Liver (tissue), 9 donors: Measurements from ENCODE around the gene CA6. TPM values are rescaled to one million over a fixed set of nuclear protein-coding genes. Genes with fewer than 3 reads are reported as not detected.

Experiments
- DNase-seq: peaks from one replicate; pipeline ENCODE4 v3.0.0-alpha.2; 2017; ENCODE audit warnings: low spot score
- H3K27ac ChIP-seq, 2 donors: one replicate each; pipeline ENCODE4 v1.7.0; 2013; ENCODE audit warnings: inconsistent platforms in 2 of 2, low read length in 2 of 2, control low read depth in 1 of 2, low read depth in 1 of 2, mild to moderate bottlenecking in 1 of 2
- H3K27me3 ChIP-seq, 4 donors: one replicate each; pipeline versions ENCODE4 v1.6.1 to v1.7.0; 2013; ENCODE audit warnings: low read length in 3 of 4, inconsistent platforms in 1 of 4, mild to moderate bottlenecking in 1 of 4, moderate library complexity in 1 of 4; ENCODE audit not compliant: control insufficient read depth in 4 of 4, insufficient read depth in 4 of 4
- H3K36me3 ChIP-seq, 4 donors: one replicate each; pipeline versions ENCODE4 v1.6.1 to v1.7.0; 2013; ENCODE audit warnings: low read length in 3 of 4, mild to moderate bottlenecking in 3 of 4, low read depth in 1 of 4, moderate library complexity in 1 of 4; ENCODE audit not compliant: control insufficient read depth in 4 of 4, insufficient read depth in 3 of 4
- H3K4me1 ChIP-seq, 4 donors: one replicate each; pipeline versions ENCODE4 v1.6.1 to v1.7.0; 2013; ENCODE audit warnings: low read length in 3 of 4, mild to moderate bottlenecking in 3 of 4, moderate library complexity in 1 of 4; ENCODE audit not compliant: control insufficient read depth in 4 of 4, insufficient read depth in 4 of 4
- H3K4me3 ChIP-seq, 3 donors: one replicate each; pipeline versions ENCODE4 v1.6.1 to v1.7.0; 2013; ENCODE audit warnings: low read length in 3 of 3, control low read depth in 1 of 3, low read depth in 1 of 3, mild to moderate bottlenecking in 1 of 3
- H3K9ac ChIP-seq, 2 donors: one replicate each; pipeline ENCODE4 v1.7.0; 2013; ENCODE audit warnings: low read length in 2 of 2, mild to moderate bottlenecking in 2 of 2, moderate library complexity in 2 of 2, control low read depth in 1 of 2, low read depth in 1 of 2
- H3K9me3 ChIP-seq, 4 donors: one replicate each; pipeline versions ENCODE4 v1.6.1 to v1.7.0; 2013; ENCODE audit warnings: low read length in 3 of 4; ENCODE audit not compliant: control insufficient read depth in 4 of 4
- EGR1 ChIP-seq, 2 donors: IDR thresholded peaks; 2 replicates each; pipeline ENCODE4 v1.6.1; 2016 to 2018; ENCODE audit warnings: antibody characterized with exemption in 2 of 2, low read depth in 2 of 2
- FOXA1 ChIP-seq: IDR thresholded peaks from 2 replicates; pipeline ENCODE4 v1.6.1; 2016; ENCODE audit warnings: antibody characterized with exemption
- FOXA2 ChIP-seq: IDR thresholded peaks from 2 replicates; pipeline ENCODE4 v1.6.1; 2016; ENCODE audit warnings: antibody characterized with exemption
- HNF4A ChIP-seq, 2 donors: conservative IDR thresholded peaks; 2 replicates each; pipeline ENCODE4 v1.6.1; 2016; ENCODE audit warnings: antibody characterized with exemption in 2 of 2, mild to moderate bottlenecking in 2 of 2
- HNF4G ChIP-seq: IDR thresholded peaks from 2 replicates; pipeline ENCODE4 v1.6.1; 2016; ENCODE audit warnings: antibody characterized with exemption
- NR2F2 ChIP-seq: IDR thresholded peaks from 2 replicates; pipeline ENCODE4 v1.6.1; 2016; ENCODE audit warnings: antibody characterized with exemption
- RXRA ChIP-seq, 2 donors: IDR thresholded peaks; 2 replicates each; pipeline ENCODE4 v1.6.1; 2017 to 2018; ENCODE audit warnings: antibody characterized with exemption in 2 of 2, mild to moderate bottlenecking in 1 of 2
- SP1 ChIP-seq: IDR thresholded peaks from 2 replicates; pipeline ENCODE4 v1.6.1; 2018; ENCODE audit warnings: antibody characterized with exemption, mild to moderate bottlenecking
- YY1 ChIP-seq: IDR thresholded peaks from 2 replicates; pipeline ENCODE4 v1.6.1; 2016; ENCODE audit warnings: antibody characterized with exemption, mild to moderate bottlenecking
- WGBS: extraction: QIAGEN DNeasy Blood & Tissue Kit; methylation state at CpG from one replicate; pipeline ENCODE4 v1.1.7; 2013; 5-methylcytosine and 5-hydroxymethylcytosine counted together
- polyA plus RNA-seq, 2 donors: library from polyadenylated mRNA; stranded (reverse) in 1 of 2; unstranded in 1 of 2; fragments of 200-250 nt in 1 of 2; fragments of >200 nt in 1 of 2; fragmentation: Nextera tagmentation in 1 of 2; extraction: Ambion mirVana in 1 of 2; gene quantifications; one replicate each; pipeline versions ENCODE4 v1.2.1 to v1.2.3, GENCODE V29; 2013 to 2015
- total RNA-seq, 2 donors: library from RNA; depleted of rRNA; stranded (reverse); fragments of >200 nt; gene quantifications; one replicate each; pipeline ENCODE4 v1.2.3, GENCODE V29; 2014
- TF ChIP-seq, protein P1 (sequence below): IDR thresholded peaks from 2 replicates; pipeline ENCODE4 v1.6.1; 2016; ENCODE audit warnings: antibody characterized with exemption
- TF ChIP-seq, protein P2 (sequence below): fragments of 150-350 bp; IDR thresholded peaks from 2 replicates; pipeline ENCODE4 v1.5.1; 2017; ENCODE audit warnings: improper control_type of control experiment, low read depth, low read length; ENCODE audit not compliant: missing input control
- TF ChIP-seq, protein P3 (sequence below): IDR thresholded peaks from 2 replicates; pipeline ENCODE4 v1.6.1; 2016; ENCODE audit warnings: antibody characterized with exemption, mild to moderate bottlenecking
- TF ChIP-seq, protein P4 (sequence below): IDR thresholded peaks from 2 replicates; pipeline ENCODE4 v1.6.1; 2016; ENCODE audit warnings: antibody characterized with exemption
- TF ChIP-seq, protein P5 (sequence below): IDR thresholded peaks from 2 replicates; pipeline ENCODE4 v1.6.1; 2016; ENCODE audit warnings: antibody characterized with exemption
- donor health status: healthy.
- donor health status: healthy.
- donor health status: healthy.
- donor health status: healthy.
- donor health status: healthy.

CA6 gene
- total and polyA plus RNA-seq, 4 donors = not detected

DNA sequence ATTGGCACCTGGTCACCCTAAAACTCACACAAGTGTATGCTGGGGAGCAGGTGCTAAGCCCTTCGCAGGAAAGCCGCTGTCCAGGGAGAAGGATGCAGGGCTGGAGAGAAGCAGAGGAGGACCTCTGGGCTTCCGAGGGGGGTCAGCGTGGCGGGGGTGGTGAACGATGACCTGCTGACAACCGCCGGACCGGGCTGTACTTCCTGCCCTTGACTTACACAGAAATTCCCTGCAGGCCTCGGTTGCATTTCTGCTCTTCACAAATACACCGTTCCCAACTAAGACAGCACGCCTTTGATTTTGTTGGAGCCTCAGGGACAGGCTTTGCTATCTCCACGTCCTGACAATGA, 42.9 kb downstream of the CA6 start (continued):
- TF ChIP-seq, protein P1, sequence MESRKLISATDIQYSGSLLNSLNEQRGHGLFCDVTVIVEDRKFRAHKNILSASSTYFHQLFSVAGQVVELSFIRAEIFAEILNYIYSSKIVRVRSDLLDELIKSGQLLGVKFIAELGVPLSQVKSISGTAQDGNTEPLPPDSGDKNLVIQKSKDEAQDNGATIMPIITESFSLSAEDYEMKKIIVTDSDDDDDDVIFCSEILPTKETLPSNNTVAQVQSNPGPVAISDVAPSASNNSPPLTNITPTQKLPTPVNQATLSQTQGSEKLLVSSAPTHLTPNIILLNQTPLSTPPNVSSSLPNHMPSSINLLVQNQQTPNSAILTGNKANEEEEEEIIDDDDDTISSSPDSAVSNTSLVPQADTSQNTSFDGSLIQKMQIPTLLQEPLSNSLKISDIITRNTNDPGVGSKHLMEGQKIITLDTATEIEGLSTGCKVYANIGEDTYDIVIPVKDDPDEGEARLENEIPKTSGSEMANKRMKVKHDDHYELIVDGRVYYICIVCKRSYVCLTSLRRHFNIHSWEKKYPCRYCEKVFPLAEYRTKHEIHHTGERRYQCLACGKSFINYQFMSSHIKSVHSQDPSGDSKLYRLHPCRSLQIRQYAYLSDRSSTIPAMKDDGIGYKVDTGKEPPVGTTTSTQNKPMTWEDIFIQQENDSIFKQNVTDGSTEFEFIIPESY = no peak
- TF ChIP-seq, protein P2, sequence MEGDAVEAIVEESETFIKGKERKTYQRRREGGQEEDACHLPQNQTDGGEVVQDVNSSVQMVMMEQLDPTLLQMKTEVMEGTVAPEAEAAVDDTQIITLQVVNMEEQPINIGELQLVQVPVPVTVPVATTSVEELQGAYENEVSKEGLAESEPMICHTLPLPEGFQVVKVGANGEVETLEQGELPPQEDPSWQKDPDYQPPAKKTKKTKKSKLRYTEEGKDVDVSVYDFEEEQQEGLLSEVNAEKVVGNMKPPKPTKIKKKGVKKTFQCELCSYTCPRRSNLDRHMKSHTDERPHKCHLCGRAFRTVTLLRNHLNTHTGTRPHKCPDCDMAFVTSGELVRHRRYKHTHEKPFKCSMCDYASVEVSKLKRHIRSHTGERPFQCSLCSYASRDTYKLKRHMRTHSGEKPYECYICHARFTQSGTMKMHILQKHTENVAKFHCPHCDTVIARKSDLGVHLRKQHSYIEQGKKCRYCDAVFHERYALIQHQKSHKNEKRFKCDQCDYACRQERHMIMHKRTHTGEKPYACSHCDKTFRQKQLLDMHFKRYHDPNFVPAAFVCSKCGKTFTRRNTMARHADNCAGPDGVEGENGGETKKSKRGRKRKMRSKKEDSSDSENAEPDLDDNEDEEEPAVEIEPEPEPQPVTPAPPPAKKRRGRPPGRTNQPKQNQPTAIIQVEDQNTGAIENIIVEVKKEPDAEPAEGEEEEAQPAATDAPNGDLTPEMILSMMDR = no peak
- TF ChIP-seq NR2F2 = no peak

DNA sequence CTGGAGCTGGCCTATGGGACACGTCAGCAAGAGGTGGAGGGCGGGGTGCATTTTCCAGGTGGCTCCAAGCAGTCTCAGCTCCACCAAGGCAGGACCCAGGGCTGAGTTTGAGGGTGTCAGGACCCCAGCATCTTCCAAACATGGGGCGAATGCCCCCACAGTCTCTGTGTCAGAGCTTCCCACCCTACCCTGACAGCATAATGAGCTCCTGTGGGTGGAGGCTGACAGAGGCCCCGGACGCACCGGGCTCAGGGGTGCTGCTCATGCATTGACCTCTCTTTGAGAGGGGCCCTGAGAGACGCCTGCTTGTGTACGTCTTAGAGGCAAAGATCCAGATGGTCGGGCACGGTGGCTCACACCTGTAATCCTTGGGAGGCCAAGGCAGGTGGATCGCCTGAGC, 43.4 kb downstream of the CA6 start:
- no peak for DNase-seq

More for the DNA sequence above, 43.4 kb downstream of the CA6 start:
- H3K9me3 ChIP-seq = no peaks in the 10 kb centered on the region
- H3K9ac ChIP-seq = no peak overlapping the region
- H3K4me3 ChIP-seq = no peak overlapping the region
- H3K4me1 ChIP-seq = peaks cover 0 to 5% (median 0%) of the 10 kb centered on the region in 4 donors
- TF ChIP-seq, protein P3, sequence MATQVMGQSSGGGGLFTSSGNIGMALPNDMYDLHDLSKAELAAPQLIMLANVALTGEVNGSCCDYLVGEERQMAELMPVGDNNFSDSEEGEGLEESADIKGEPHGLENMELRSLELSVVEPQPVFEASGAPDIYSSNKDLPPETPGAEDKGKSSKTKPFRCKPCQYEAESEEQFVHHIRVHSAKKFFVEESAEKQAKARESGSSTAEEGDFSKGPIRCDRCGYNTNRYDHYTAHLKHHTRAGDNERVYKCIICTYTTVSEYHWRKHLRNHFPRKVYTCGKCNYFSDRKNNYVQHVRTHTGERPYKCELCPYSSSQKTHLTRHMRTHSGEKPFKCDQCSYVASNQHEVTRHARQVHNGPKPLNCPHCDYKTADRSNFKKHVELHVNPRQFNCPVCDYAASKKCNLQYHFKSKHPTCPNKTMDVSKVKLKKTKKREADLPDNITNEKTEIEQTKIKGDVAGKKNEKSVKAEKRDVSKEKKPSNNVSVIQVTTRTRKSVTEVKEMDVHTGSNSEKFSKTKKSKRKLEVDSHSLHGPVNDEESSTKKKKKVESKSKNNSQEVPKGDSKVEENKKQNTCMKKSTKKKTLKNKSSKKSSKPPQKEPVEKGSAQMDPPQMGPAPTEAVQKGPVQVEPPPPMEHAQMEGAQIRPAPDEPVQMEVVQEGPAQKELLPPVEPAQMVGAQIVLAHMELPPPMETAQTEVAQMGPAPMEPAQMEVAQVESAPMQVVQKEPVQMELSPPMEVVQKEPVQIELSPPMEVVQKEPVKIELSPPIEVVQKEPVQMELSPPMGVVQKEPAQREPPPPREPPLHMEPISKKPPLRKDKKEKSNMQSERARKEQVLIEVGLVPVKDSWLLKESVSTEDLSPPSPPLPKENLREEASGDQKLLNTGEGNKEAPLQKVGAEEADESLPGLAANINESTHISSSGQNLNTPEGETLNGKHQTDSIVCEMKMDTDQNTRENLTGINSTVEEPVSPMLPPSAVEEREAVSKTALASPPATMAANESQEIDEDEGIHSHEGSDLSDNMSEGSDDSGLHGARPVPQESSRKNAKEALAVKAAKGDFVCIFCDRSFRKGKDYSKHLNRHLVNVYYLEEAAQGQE = no peak
- TF ChIP-seq, protein P4, sequence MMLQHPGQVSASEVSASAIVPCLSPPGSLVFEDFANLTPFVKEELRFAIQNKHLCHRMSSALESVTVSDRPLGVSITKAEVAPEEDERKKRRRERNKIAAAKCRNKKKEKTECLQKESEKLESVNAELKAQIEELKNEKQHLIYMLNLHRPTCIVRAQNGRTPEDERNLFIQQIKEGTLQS = no peak
- TF ChIP-seq SP1 (no peak), HNF4G (no peak), FOXA1 (no peak), EGR1 (IDR thresholded peaks at IDR 0.05; ENCODE audit: low read depth in 2 of 2) (no peak), YY1 (no peak), RXRA (IDR thresholded peaks at IDR 0.05) (no peak), HNF4A (conservative IDR thresholded peaks at IDR 0.05) (no peak), FOXA2 (no peak)
- TF ChIP-seq, protein P1 = no peak
- TF ChIP-seq, protein P5, sequence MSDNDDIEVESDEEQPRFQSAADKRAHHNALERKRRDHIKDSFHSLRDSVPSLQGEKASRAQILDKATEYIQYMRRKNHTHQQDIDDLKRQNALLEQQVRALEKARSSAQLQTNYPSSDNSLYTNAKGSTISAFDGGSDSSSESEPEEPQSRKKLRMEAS = no peak
- TF ChIP-seq, protein P2 = no peak
- no peak overlapping the region for H3K27ac ChIP-seq
- no peaks in the 10 kb centered on the region for H3K36me3 ChIP-seq
- 93% methylated on average over 11 of the region's 11 CpGs for WGBS
- no peaks in the 10 kb centered on the region for H3K27me3 ChIP-seq
